CD14-positive monocyte (primary cell): ENCODE data around the gene PTPRC. TPM values are rescaled to one million over a fixed set of nuclear protein-coding genes. Genes with fewer than 3 reads are reported as not detected.

Experiments
- DNase-seq, 3 donors: peaks; one replicate each; pipeline ENCODE4 v3.0.0-alpha.2; 2011 to 2022
- H2AFZ ChIP-seq: 2 replicates; pipeline ENCODE4 v1.6.0; 2012; ENCODE audit warnings: mild to moderate bottlenecking, low read depth, low read length, inconsistent platforms; ENCODE audit not compliant: insufficient read depth, poor library complexity, severe bottlenecking
- H3K27ac ChIP-seq, 2 donors: 1 replicate in 1 of 2; 2 replicates in 1 of 2; pipeline ENCODE4 v1.5.1; 2012 to 2013; ENCODE audit warnings: low read length in 2 of 2, control low read depth in 1 of 2, inconsistent platforms in 1 of 2, low read depth in 1 of 2, mild to moderate bottlenecking in 1 of 2
- H3K27me3 ChIP-seq, 2 donors: one replicate each; pipeline versions ENCODE4 v1.6.0 to v1.6.1; 2011 to 2013; ENCODE audit warnings: low read length in 2 of 2; ENCODE audit not compliant: control insufficient read depth in 2 of 2, insufficient read depth in 2 of 2
- H3K36me3 ChIP-seq, 2 donors: replicated peaks in 1 of 2; 1 replicate in 1 of 2; 2 replicates in 1 of 2; pipeline versions ENCODE4 v1.5.1 to v1.6.1; 2012 to 2013; ENCODE audit warnings: low read length in 2 of 2, control low read depth in 1 of 2, inconsistent platforms in 1 of 2, mild to moderate bottlenecking in 1 of 2; ENCODE audit not compliant: insufficient read depth in 2 of 2, control insufficient read depth in 1 of 2
- H3K4me1 ChIP-seq, 2 donors: 1 replicate in 1 of 2; 2 replicates in 1 of 2; pipeline versions ENCODE4 v1.5.1 to v1.6.1; 2012 to 2013; ENCODE audit warnings: low read length in 2 of 2, control low read depth in 1 of 2, inconsistent platforms in 1 of 2, mild to moderate bottlenecking in 1 of 2, moderate library complexity in 1 of 2; ENCODE audit not compliant: insufficient read depth in 2 of 2, control insufficient read depth in 1 of 2
- H3K4me2 ChIP-seq: replicated peaks from 2 replicates; pipeline ENCODE3; 2012; ENCODE audit warnings: low read length, moderate library complexity, mild to moderate bottlenecking; ENCODE audit not compliant: poor library complexity, severe bottlenecking; ENCODE audit errors: extremely low read depth
- H3K4me3 ChIP-seq, 3 experiments: fragments of 200-600 bp in 1 of 3; sonication (generic) in 1 of 3; replicated peaks in 1 of 3; 1 replicate in 2 of 3; 2 replicates in 1 of 3; pipeline ENCODE4 v1.5.1; 2011 to 2013; ENCODE audit warnings: low read length in 3 of 3, mild to moderate bottlenecking in 3 of 3, control low read depth in 2 of 3, low read depth in 2 of 3, inconsistent platforms in 1 of 3, moderate library complexity in 1 of 3
- H3K79me2 ChIP-seq: 2 replicates; pipeline ENCODE4 v1.6.0; 2012; ENCODE audit warnings: mild to moderate bottlenecking, control low read depth, inconsistent platforms, low read length, moderate library complexity; ENCODE audit not compliant: insufficient read depth
- H3K9ac ChIP-seq: 2 replicates; pipeline ENCODE4 v1.6.0; 2017; ENCODE audit warnings: low read length, mild to moderate bottlenecking; ENCODE audit not compliant: insufficient read depth, poor library complexity, severe bottlenecking
- H3K9me3 ChIP-seq, 2 donors: replicated peaks in 1 of 2; 1 replicate in 1 of 2; 2 replicates in 1 of 2; pipeline versions ENCODE4 v1.5.1 to v1.6.1; 2012 to 2013; ENCODE audit warnings: low read length in 2 of 2, control low read depth in 1 of 2; ENCODE audit not compliant: control insufficient read depth in 1 of 2, insufficient read depth in 1 of 2
- H4K20me1 ChIP-seq: 2 replicates; pipeline ENCODE4 v1.6.0; 2012; ENCODE audit warnings: mild to moderate bottlenecking, low read length, control low read depth, moderate library complexity; ENCODE audit not compliant: insufficient read depth
- H3K27ac Mint-ChIP-seq, 7 donors: one replicate each; pipeline ENCODE4 v1.8.0; 2020; ENCODE audit warnings: mild to moderate bottlenecking in 7 of 7, mixed read lengths in 7 of 7, moderate library complexity in 6 of 7, inconsistent platforms in 2 of 7
- H3K27me3 Mint-ChIP-seq, 3 donors: one replicate each; pipeline ENCODE4 v1.8.0; 2021 to 2022; ENCODE audit warnings: low read depth in 3 of 3, mild to moderate bottlenecking in 3 of 3, mixed read lengths in 3 of 3, moderate library complexity in 3 of 3, inconsistent platforms in 1 of 3
- H3K36me3 Mint-ChIP-seq, 2 donors: one replicate each; pipeline ENCODE4 v1.8.0; 2020; ENCODE audit warnings: mixed read lengths in 2 of 2, inconsistent platforms in 1 of 2, mild to moderate bottlenecking in 1 of 2
- H3K4me1 Mint-ChIP-seq: one replicate; pipeline ENCODE4 v1.8.0; 2020; ENCODE audit warnings: mild to moderate bottlenecking, mixed read lengths
- H3K4me3 Mint-ChIP-seq, 2 donors: one replicate each; pipeline ENCODE4 v1.8.0; 2020; ENCODE audit warnings: mild to moderate bottlenecking in 2 of 2, mixed read lengths in 2 of 2, moderate library complexity in 1 of 2
- H3K9me3 Mint-ChIP-seq, 7 donors: one replicate each; pipeline ENCODE4 v1.8.0; 2020 to 2022; ENCODE audit warnings: mixed read lengths in 7 of 7, mild to moderate bottlenecking in 6 of 7, moderate library complexity in 6 of 7, inconsistent platforms in 2 of 7
- WGBS: methylation state at CpG from one replicate; pipeline ENCODE4 v1.1.5; 2013; ENCODE audit warnings: missing lambda C conversion rate; ENCODE audit not compliant: insufficient coverage; 5-methylcytosine and 5-hydroxymethylcytosine counted together
- intact Hi-C, 2 donors: fragments of 100-400 bp; cut with micrococcal nuclease; formaldehyde crosslinking; loops; one replicate each; pipeline versions ENCODE4 v1.15.0 to v1.15.1; 2023
- polyA plus RNA-seq, 3 donors: library from polyadenylated mRNA; depleted of rRNA in 1 of 3; unstranded in 2 of 3; stranded (reverse) in 1 of 3; fragments of 300-500 nt in 2 of 3; fragments of >200 nt in 1 of 3; fragmentation: Illumina TruSeq in 2 of 3; gene quantifications; 1 replicate in 2 of 3; 2 replicates in 1 of 3; pipeline ENCODE4 v1.2.3, GENCODE V29; 2012 to 2021
- TF ChIP-seq, protein P1 (sequence below): fragments of 200-600 bp; IDR thresholded peaks from one replicate; pipeline ENCODE4 v1.8.0; 2022; ENCODE audit warnings: antibody characterized with exemption, mild to moderate bottlenecking

Gene PTPRC
- polyA plus RNA-seq, 3 donors = 410 to 992 (median 667) TPM

DNA sequence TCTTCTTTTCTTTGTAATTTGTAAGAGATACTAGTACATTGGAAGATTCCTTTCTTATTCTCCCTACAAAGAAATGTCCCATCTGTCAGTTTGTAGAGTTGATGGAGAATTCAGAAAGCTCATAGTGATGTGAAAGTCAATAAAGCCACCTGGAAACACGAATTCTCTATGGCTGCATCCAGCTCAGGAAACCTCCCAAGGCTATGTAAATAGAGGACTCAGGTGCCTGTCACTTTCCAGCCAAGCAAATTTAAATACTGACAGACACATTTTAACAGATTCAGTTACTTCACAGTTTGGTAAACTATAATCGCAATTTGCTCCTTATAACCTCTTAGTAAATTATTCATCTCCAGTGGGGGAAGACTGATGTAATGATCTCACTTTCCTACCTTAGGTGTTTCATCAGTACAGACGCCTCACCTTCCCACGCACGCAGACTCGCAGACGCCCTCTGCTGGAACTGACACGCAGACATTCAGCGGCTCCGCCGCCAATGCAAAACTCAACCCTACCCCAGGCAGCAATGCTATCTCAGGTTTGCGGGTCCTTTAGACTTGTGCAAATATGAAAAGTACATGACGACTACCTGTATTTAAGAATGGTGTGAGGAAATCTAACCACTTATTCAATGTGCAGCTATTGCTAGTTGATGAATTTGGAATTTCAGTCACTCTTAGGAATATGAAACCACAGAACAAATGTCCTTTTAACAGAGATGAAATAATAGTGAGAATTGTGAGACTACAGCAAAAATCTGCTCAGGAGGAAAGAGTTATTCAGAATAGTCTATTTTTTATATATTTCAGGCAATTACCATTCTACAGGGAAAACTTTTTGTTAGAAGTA lies 60.6 kb downstream of the PTPRC start:
- Mint-ChIP-seq H3K4me3 (no peak overlapping the region), H3K36me3 (peaks cover 77 to 84% of the 10 kb centered on the region in 2 donors), H3K27me3 (peaks cover 0 to 3% (median 0%) of the 10 kb centered on the region in 3 donors), H3K9me3 (no peaks in the 10 kb centered on the region), H3K27ac (peak overlapping the region in 3 of 7 donors; percentile 5 to 46 (median 19)), H3K4me1 (peaks cover 28% of the 10 kb centered on the region)
- DNase-seq = no peak
- intact Hi-C loops = loop anchor here in 1 of 2 donors (10.0 kb wide), 1 partner anchor 55 kb away; no protein-coding TSS in a partner anchor
- TF ChIP-seq, protein P1, sequence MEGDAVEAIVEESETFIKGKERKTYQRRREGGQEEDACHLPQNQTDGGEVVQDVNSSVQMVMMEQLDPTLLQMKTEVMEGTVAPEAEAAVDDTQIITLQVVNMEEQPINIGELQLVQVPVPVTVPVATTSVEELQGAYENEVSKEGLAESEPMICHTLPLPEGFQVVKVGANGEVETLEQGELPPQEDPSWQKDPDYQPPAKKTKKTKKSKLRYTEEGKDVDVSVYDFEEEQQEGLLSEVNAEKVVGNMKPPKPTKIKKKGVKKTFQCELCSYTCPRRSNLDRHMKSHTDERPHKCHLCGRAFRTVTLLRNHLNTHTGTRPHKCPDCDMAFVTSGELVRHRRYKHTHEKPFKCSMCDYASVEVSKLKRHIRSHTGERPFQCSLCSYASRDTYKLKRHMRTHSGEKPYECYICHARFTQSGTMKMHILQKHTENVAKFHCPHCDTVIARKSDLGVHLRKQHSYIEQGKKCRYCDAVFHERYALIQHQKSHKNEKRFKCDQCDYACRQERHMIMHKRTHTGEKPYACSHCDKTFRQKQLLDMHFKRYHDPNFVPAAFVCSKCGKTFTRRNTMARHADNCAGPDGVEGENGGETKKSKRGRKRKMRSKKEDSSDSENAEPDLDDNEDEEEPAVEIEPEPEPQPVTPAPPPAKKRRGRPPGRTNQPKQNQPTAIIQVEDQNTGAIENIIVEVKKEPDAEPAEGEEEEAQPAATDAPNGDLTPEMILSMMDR = peak; percentile 36
- Histone ChIP-seq H3K27me3 (no peaks in the 10 kb centered on the region), H3K9me3 (no peaks in the 10 kb centered on the region), H4K20me1 (peaks cover 98% of the 10 kb centered on the region), H3K27ac (peak overlapping the region in 1 of 2 donors; percentile 32), H2AFZ (no peak overlapping the region), H3K79me2 (peaks cover 88% of the 10 kb centered on the region), H3K4me3 (no peak overlapping the region), H3K4me2 (no peak overlapping the region), H3K4me1 (peaks cover 11 to 20% of the 10 kb centered on the region in 2 donors), H3K9ac (no peak overlapping the region), H3K36me3 (peaks cover 85 to 90% of the 10 kb centered on the region in 2 donors)
- 86% methylated on average over 4 of the region's 13 CpGs for WGBS

DNA sequence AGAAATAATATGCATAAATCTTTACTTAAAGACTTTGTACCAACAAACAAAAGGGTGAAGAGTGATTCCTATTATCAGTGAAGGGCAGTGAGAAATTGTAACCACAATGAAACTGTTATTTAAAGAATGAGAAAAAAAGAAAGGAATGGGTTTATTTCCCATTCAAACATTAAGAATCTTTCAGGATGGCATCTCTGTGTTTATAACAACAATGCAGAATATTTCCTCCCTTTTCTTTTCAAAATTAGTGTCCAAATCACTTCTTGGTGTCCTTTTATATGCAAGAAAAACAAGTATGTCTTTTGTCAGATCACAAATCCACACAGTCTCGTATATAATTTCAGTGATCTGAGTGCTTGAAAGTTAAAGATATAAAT lies 61.2 kb downstream of the PTPRC start:
- DNase-seq = no peak
- Mint-ChIP-seq H3K4me3 (no peak overlapping the region), H3K9me3 (no peaks in the 10 kb centered on the region), H3K27me3 (peaks cover 0 to 3% (median 0%) of the 10 kb centered on the region in 3 donors), H3K27ac (no peak overlapping the region), H3K36me3 (peaks cover 79 to 85% of the 10 kb centered on the region in 2 donors), H3K4me1 (peaks cover 24% of the 10 kb centered on the region)
- Histone ChIP-seq H3K9ac (no peak overlapping the region), H2AFZ (no peak overlapping the region), H3K36me3 (peaks cover 87 to 90% of the 10 kb centered on the region in 2 donors), H3K4me2 (no peak overlapping the region), H3K27me3 (no peaks in the 10 kb centered on the region), H3K9me3 (no peaks in the 10 kb centered on the region), H3K4me1 (peaks cover 11 to 15% of the 10 kb centered on the region in 2 donors), H3K27ac (peak overlapping the region in 1 of 2 donors; percentile 32), H3K4me3 (no peak overlapping the region), H4K20me1 (peaks cover 98% of the 10 kb centered on the region), H3K79me2 (peaks cover 88% of the 10 kb centered on the region)
- intact Hi-C loops = loop anchor here in 1 of 2 donors (10.0 kb wide), 1 partner anchor 55 kb away; no protein-coding TSS in a partner anchor
- TF ChIP-seq, protein P1 = no peak
- WGBS = no CpG with 5 or more reads among the region's 1 CpG
